Left kidney (tissue), 2 donors: Measurements from ENCODE around the gene DGKB. TPM values are rescaled to one million over a fixed set of nuclear protein-coding genes. Genes with fewer than 3 reads are reported as not detected.

Source experiments
- DNase-seq: peaks from one replicate; pipeline ENCODE4 v3.0.0-alpha.2; 2013
- polyA plus RNA-seq: library from polyadenylated mRNA; unstranded; fragments of 120-200 nt; gene quantifications from one replicate; pipeline ENCODE4 v1.2.1, GENCODE V29; 2013; ENCODE audit not compliant: insufficient read length

DGKB gene
- polyA plus RNA-seq, 1 donor: 3.6 TPM

GRCh38 chr7:14821757-14822480, 80.6 kb downstream of the DGKB start:
- no peak for DNase-seq

DNA sequence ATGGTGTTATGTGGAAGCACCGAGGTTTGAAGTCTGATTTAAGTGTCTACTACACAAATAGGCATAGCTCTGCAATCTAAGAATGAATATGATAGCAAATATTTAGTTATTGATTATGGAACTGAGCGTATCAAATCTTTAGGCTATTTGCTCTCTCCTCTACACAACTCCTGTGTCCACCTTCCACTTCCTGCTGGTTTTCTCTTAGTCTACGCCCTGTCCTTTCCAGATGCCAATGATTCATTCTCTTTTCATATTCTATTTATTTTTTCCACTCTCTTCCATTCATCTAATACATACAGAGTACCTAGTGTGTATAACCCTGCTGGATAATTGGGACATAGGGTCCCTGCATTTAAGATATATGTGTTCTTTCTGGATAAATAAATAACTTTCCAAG, 83.7 kb downstream of the DGKB start:
- DNase-seq: no peak

GRCh38 chr7:14817829-14818614, 84.5 kb downstream of the DGKB start:
- DNase-seq: no peak

- DNase-seq: no peak
Measured at GRCh38 chr7:14807507-14807906, 95.0 kb downstream of the DGKB start.

DNA sequence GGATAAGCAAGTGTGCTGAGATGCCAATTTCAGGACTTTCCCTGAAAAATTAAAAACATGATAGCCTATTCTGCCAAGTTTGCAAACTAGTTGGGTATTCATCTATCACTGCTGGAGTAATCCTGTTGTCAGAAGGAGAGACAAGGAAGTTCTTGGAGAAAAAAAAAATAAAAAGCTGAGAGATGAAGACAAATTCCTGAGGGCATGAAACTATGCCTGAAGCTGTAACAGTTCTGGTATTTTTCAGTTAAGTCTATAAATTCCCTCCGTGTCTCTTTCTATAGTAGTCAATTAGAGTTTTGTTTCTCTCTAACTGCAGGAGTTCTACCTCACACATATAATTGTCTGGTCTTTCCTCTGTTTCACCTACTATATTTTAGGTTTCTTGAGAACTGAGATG, 95.7 kb downstream of the DGKB start:
- DNase-seq: no peak

DNA sequence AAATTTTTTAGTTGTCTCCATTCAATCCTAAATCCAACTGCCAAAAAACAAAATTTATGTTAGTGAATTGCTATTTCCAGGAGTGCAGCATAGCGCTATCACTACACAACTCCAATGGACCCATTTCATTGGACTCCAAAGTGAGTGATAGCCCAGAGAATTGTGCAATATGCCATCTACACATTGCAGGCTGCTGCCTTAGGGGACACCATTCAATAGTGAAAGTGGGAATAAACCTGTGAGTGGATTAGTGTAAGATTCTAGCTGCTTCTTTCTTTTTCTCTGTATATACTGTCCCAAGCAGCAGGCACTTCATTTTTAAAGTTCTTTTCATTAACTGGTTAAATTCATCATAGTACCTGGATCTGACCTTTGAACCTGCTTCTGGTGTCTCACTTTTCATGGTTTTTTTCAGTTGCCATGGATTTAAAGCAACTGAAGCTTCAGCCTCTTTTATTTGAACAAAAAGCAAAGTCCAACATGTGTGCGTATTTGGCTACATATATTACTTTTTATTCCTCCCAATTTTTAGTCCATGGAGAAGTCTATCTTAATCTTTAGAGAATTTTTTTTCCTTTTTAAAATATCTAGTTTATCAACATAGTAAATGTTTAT, 97.3 kb downstream of the DGKB start:
- DNase-seq: no peak

DNA sequence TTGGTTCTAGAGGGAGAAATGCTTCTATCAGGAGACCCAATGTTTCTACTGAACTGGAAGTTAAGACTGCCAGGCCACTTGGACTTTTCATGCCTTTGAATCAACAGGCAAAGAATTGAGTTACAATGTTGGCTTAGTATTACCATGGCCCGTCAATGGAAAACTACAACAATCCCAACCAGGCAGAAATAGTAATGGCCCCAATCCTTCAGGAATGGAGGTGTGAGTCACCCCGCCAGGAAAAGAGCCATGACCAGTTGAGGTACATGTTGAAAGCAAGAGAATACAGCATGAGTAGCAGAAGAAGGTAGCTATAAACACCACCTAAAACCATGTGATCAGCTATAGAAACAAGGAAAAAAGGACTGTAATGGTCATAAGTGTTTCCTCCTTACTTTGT, 101.9 kb downstream of the DGKB start:
- DNase-seq: no peak

DNA sequence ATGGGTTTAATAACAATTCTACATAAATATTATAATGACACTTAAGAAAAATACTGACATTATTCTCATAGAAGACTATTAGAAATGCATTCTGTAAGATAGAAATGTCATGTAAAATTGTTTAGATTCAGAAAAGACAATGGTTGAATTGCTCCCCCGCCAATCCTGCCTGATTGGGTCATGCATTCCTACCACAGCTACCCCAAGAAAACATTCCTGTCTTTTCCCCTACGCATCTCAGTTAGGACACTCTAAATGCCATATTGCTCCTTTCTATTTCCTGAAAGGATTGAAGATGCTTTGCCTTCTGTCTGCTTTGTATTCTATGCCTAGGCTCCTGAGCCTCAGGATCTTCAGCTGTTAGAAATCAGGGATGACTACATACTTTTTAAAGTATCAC, 109.4 kb downstream of the DGKB start:
- DNase-seq: no peak

GRCh38 chr7:14787551-14787950, 115.0 kb downstream of the DGKB start:
- DNase-seq: no peak

DNA sequence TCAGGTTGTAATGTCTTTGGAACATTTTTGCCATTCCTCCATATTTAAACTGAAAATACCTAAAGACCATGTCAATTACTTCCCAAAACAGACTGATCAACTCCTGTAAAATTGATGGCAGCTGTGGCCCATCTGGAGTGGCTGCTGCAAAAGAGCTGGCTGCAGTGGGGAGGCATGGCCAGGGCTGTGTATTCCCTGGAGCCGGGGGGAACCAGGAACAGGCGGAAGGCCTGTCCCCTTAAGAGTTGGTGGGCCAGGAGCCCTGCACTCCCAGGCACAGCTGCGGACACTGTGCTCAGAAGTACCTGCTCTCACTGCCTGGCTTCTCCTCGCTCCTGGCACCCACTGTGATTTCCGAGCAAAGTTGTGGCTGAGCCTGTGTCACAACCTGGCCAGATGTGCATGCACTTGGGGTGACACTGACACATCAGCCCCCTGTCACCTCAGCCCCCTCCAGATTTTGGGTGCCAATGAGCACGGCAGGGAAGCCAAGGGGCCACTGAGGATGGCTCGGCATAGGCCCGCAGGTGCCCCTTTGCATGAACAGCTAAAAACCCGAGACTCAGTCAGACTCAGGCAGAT, 116.1 kb downstream of the DGKB start:
- DNase-seq: no peak

- no peak for DNase-seq
Measured at GRCh38 chr7:14777806-14778205, 124.7 kb downstream of the DGKB start.

GRCh38 chr7:14776266-14776665, 126.3 kb downstream of the DGKB start:
- no peak for DNase-seq

- DNase-seq: no peak
Measured at GRCh38 chr7:14773729-14774271, 128.8 kb downstream of the DGKB start.

DNA sequence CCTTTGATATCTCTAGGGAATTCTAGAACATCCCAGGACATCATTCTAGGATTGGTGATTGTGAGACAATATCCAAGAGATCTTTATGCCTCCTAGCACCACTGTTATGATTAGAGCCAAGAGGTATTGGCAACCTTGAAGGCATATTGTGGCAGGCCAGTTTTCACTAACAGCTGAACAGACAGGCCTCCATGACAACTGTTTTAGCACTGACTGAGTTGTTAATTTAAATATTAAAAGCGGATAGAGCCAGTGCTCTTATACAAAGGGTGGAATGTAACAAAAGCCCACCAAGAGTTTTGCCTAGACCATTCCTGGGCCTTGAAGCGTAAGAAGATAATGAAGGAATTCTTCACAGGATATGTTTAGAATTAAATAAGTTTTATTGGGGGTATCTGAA, 131.9 kb downstream of the DGKB start:
- DNase-seq: no peak

- DNase-seq: no peak
Measured at GRCh38 chr7:14769261-14769660, 133.3 kb downstream of the DGKB start.

DNA sequence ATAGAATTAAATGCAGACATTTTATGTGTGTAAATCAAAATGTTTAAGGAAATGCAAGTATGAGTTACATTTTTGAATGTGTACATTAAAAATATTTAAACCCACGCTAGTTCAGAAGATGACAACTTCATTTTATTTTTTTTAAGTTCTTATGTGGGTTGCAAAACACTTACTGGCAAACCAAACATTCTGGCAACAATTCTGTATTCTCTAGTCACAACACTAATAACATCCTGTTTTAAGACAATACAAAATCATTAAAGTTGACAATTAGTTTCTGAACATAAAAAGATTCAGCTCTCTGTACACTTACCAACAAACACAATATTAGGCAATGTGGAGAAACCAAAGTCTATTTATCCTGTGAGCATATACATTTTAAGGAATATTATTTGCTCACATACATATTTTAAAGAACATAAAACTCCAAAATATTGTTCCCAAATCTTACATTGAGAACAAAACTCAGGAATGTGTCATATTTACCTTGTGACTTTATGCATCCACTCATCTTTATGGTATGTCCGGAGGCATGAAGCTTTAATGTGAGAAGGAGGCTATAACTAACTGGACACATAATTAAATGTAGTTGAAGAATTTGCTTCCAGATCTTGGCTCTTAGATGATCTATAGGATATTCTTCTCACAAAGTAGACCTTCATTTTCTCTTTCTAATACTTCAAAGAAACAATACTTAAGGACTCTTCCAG, 134.7 kb downstream of the DGKB start:
- no peak for DNase-seq

DNA sequence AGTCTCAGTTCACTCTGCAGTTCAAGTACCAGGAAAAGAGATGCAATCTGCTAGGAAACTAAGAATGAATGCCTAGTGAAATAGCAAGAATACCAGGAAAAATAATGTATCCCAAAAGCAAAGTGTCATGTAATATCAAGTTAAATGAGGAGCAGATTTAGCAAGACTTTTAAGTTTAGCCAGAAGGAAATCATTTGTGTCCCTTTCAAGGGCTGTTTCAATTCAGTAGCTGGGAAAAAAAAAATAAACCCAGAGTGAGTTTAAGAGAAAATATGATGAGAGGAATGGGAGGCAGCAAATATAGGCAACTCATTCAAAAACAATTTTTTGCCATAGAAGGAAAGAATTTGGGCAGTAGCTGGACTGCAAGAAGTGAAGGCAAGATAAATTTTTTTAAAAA, 135.8 kb downstream of the DGKB start:
- no peak for DNase-seq

- DNase-seq: no peak
Measured at GRCh38 chr7:14765731-14766130, 136.8 kb downstream of the DGKB start.

GRCh38 chr7:14762561-14762960, 140.0 kb downstream of the DGKB start:
- DNase-seq: no peak

GRCh38 chr7:14761510-14762296, 140.8 kb downstream of the DGKB start:
- DNase-seq: peak; percentile 11
